ENCODE measurements around the gene RSPO3. TPM values are rescaled to one million over a fixed set of nuclear protein-coding genes. Genes with fewer than 3 reads are reported as not detected.

Gene RSPO3
- total RNA-seq, 1 experiment from 2014 or later: not detected

- TF ChIP-seq RAD21 (IDR thresholded peaks at IDR 0.05; ENCODE audit: low read depth) (no peak), CEBPB (IDR thresholded peaks at IDR 0.05; ENCODE audit: low read depth) (no peak)
Measured at GRCh38 chr6:127182501-127182900, 64.0 kb downstream of the RSPO3 start (continued).

GRCh38 chr6:127185437-127185995 lies 67.0 kb downstream of the RSPO3 start:
- TF ChIP-seq ZFX (IDR thresholded peaks at IDR 0.05) (no peak), SIN3A (IDR thresholded peaks at IDR 0.05; ENCODE audit: low read depth) (no peak), CTCF (IDR thresholded peaks at IDR 0.05 in 2 of 3, conservative IDR thresholded peaks at IDR 0.05 in 1 of 3; ENCODE audit: borderline replicate concordance in 1 of 3, insufficient read depth in 1 of 3, low read depth in 2 of 3, low read length in 2 of 3) (no peak), EGR1 (IDR thresholded peaks at IDR 0.05; ENCODE audit: low read depth) (no peak), MAX (IDR thresholded peaks at IDR 0.05) (no peak), TCF7L2 (IDR thresholded peaks at IDR 0.05; ENCODE audit: borderline replicate concordance, extremely low read depth, insufficient read depth, insufficient read length) (no peak), SRF (IDR thresholded peaks at IDR 0.05; ENCODE audit: low read depth) (no peak), CEBPB (IDR thresholded peaks at IDR 0.05; ENCODE audit: low read depth) (no peak)
- no TSS peak for BruUV-seq (replicated peaks)
- Histone ChIP-seq H3K79me2 (ENCODE audit: insufficient read depth, low read length) (no peaks in the 10 kb centered on the region), H3K27me3 (ENCODE audit: insufficient read depth, low read length) (no peaks in the 10 kb centered on the region), H3K9me2 (ENCODE audit: insufficient read depth) (no peaks in the 10 kb centered on the region), H3K4me3 (replicated peaks in 1 of 2; ENCODE audit: low read depth in 1 of 2, low read length in 2 of 2) (no peak overlapping the region), H3K4me2 (ENCODE audit: low read length) (no peak overlapping the region), H4K20me1 (ENCODE audit: insufficient read depth) (no peaks in the 10 kb centered on the region), H3K9ac (ENCODE audit: low read length) (no peak overlapping the region), H3K4me1 (ENCODE audit: control insufficient read depth in 1 of 2, insufficient read depth in 2 of 2, low read length in 2 of 2) (no peaks in the 10 kb centered on the region), H2AFZ (ENCODE audit: low read depth, low read length, poor library complexity, severe bottlenecking) (no peak overlapping the region), H3K9me3 (ENCODE audit: control insufficient read depth in 1 of 2, insufficient read depth in 1 of 2, low read depth in 1 of 2, low read length in 2 of 2) (no peaks in the 10 kb centered on the region), H3K36me3 (ENCODE audit: control insufficient read depth in 1 of 2, insufficient read depth in 2 of 2, low read length in 2 of 2) (no peaks in the 10 kb centered on the region), H3K27ac (ENCODE audit: low read depth, low read length) (no peak overlapping the region)
- RAD21 ChIA-PET (ENCODE audit: low non-redundant PET in 1 of 2, low total read pairs in 2 of 2, uncharacterized antibody in 2 of 2, unreplicated experiment in 2 of 2): no interaction called here
- intact Hi-C loops (cut with micrococcal nuclease): no loop called here
- DNase-seq (ENCODE audit: low read depth, low spot score) (no peak), ATAC-seq (no peak)
- CTCF ChIA-PET: interaction anchor here (0.7 to 3.5 kb wide), 6 partner anchors 8 to 1212 kb away, joined by 3 to 28 read pairs (median 6); partner anchors contain the start of gene RNF146
- POLR2A ChIA-PET: no interaction called here
